ENCODE data around the gene SHISA5. TPM values are rescaled to one million over a fixed set of nuclear protein-coding genes. Genes with fewer than 3 reads are reported as not detected.
"Not testable (repeated sequence)": the region's sequence is repeated elsewhere in the genome, so short reads cannot be mapped to it uniquely, and the experiment has no call there.

SHISA5 gene
- total RNA-seq (100 to 1,000 TPM; 101 to 146 TPM), polyA plus RNA-seq (ENCODE audit: insufficient read depth, low read depth, low replicate concordance) (117 TPM)
- long read RNA-seq, donor 1, transcript SHISA5-201 (6 exons, 2,369 nt), result minor isoform, 6 of 111 reads
- long read RNA-seq, donor 1, transcript SHISA5-216 (3 exons, 1,908 nt), result minor isoform, 25 of 111 reads
- long read RNA-seq, donor 1, transcript SHISA5-206 (4 exons, 1,839 nt), result major isoform, 65 of 111 reads
- long read RNA-seq, donor 1, partial matches to known transcripts, result 14 of 111 reads
- long read RNA-seq, donor 1, other reads (novel, unspliced or antisense), result 0 of 111 reads
- long read RNA-seq, donor 2, transcript SHISA5-216 (3 exons, 1,908 nt), result major isoform, 35 of 95 reads
- long read RNA-seq, donor 2, transcript SHISA5-206 (4 exons, 1,839 nt), result minor isoform, 31 of 95 reads
- long read RNA-seq, donor 2, transcript SHISA5-201 (6 exons, 2,369 nt), result minor isoform, 10 of 95 reads
- long read RNA-seq, donor 2, partial matches to known transcripts, result 18 of 95 reads
- long read RNA-seq, donor 2, other reads (novel, unspliced or antisense), result 0 of 95 reads

GRCh38 chr3:48504051-48504946 is at the start of gene SHISA5:
TSS of gene SHISA5 (minus strand) at chr3:48504174. CDS start at chr3:48504094, 80 bp downstream.
- Histone ChIP-seq H3K4me3 (peak within 1 kb of the TSS; percentile 67 to 77), H3K27ac (peak within 1 kb of the TSS; percentile 74 to 92), H3K4me1 (peaks cover 18% of the 10 kb centered on the region), H3K27me3 (no peaks in the 10 kb centered on the region), H3K9me3 (no peaks in the 10 kb centered on the region), H3K36me3 (ENCODE audit: low read depth, missing control alignments) (no peaks in the 10 kb centered on the region)
- peak; percentile 67 for DNase-seq
- intact Hi-C loops (cut with DNase I; ENCODE audit: low total_unique reads), result no loop called here
- 1 to 2% methylated on average over 35 to 66 of the region's 66 CpGs for WGBS, 2 donors
- TF ChIP-seq CTCF (IDR thresholded peaks at IDR 0.05), result no peak
- no peak for TF ChIP-seq POLR2A (IDR thresholded peaks at IDR 0.05)

GRCh38 chr3:48553361-48553760 is 49.4 kb upstream of the SHISA5 start:
- DNase-seq, result no peak
- Histone ChIP-seq H3K4me1 (peaks cover 15% of the 10 kb centered on the region), H3K27ac (no peak overlapping the region), H3K9me3 (no peaks in the 10 kb centered on the region), H3K27me3 (no peaks in the 10 kb centered on the region), H3K36me3 (ENCODE audit: low read depth, missing control alignments) (no peaks in the 10 kb centered on the region), H3K4me3 (no peak overlapping the region)
- intact Hi-C loops (cut with DNase I; ENCODE audit: low total_unique reads), result no loop called here
- WGBS, 2 donors, result 87 to 91% methylated on average over 5 of the region's 5 CpGs
- TF ChIP-seq POLR2A (IDR thresholded peaks at IDR 0.05) (no peak), CTCF (IDR thresholded peaks at IDR 0.05) (no peak)

GRCh38 chr3:48552111-48552951 is 48.4 kb upstream of the SHISA5 start:
- TF ChIP-seq CTCF (IDR thresholded peaks at IDR 0.05) (no peak), POLR2A (IDR thresholded peaks at IDR 0.05) (no peak)
- no peak for DNase-seq

GRCh38 chr3:48551651-48552050 is 47.7 kb upstream of the SHISA5 start:
- H3K27me3 ChIP-seq; H3K4me3 ChIP-seq; H3K36me3 ChIP-seq (ENCODE audit: low read depth, missing control alignments); H3K9me3 ChIP-seq; DNase-seq; intact Hi-C loops (cut with DNase I; ENCODE audit: low total_unique reads); H3K4me1 ChIP-seq; H3K27ac ChIP-seq: not testable (repeated sequence)
- WGBS, 2 donors, result 87 to 90% methylated on average over 7 of the region's 7 CpGs

More at GRCh38 chr3:48552111-48552951, 48.4 kb upstream of the SHISA5 start:
- Histone ChIP-seq H3K36me3 (ENCODE audit: low read depth, missing control alignments) (no peaks in the 10 kb centered on the region), H3K4me1 (peaks cover 12% of the 10 kb centered on the region), H3K27me3 (no peaks in the 10 kb centered on the region), H3K9me3 (no peaks in the 10 kb centered on the region), H3K27ac (no peak overlapping the region), H3K4me3 (no peak overlapping the region)
- WGBS, 2 donors, result 64 to 86% methylated on average over 7 to 14 of the region's 14 CpGs
- intact Hi-C loops (cut with DNase I; ENCODE audit: low total_unique reads), result no loop called here

Measured in testis (tissue), 5 donors.